ENCODE results near the gene DOCK2. TPM values are rescaled to one million over a fixed set of nuclear protein-coding genes. Genes with fewer than 3 reads are reported as not detected.
A peak's percentile ranks its signal among the peaks of the same experiment; 100 is the strongest.

DOCK2 gene
- total RNA-seq, 2 experiments from 2014 or later, result 161 to 205 TPM

GRCh38 chr5:170012622-170013021 is 375.5 kb downstream of the DOCK2 start:
- CTCF ChIA-PET (ENCODE audit: unreplicated experiment), result no interaction called here
- no peaks in the 10 kb centered on the region for H3K9me3 ChIP-seq (ENCODE audit: low read length)
- no peak overlapping the region for H2AFZ ChIP-seq (ENCODE audit: low read length)
- no peak overlapping the region for H3K27ac ChIP-seq (ENCODE audit: low read depth, low read length, poor library complexity, severe bottlenecking)
- no peak for TF ChIP-seq CTCF (conservative IDR thresholded peaks at IDR 0.05; ENCODE audit: low read length)
- TF ChIP-seq EZH2phosphoT487 (IDR thresholded peaks at IDR 0.05; ENCODE audit: borderline replicate concordance, low read depth, low read length), result no peak
- peaks cover 42% of the 10 kb centered on the region for H3K36me3 ChIP-seq (ENCODE audit: insufficient read depth, low read length)
- H3K4me2 ChIP-seq (ENCODE audit: low read length), result no peak overlapping the region
- intact Hi-C loops (cut with micrococcal nuclease; ENCODE audit: unreplicated experiment), result no loop called here
- BruUV-seq (replicated peaks), result TSS peak; percentile 6
- H3K4me1 ChIP-seq (ENCODE audit: insufficient read depth, low read length, poor library complexity, severe bottlenecking), result no peaks in the 10 kb centered on the region
- H4K20me1 ChIP-seq (ENCODE audit: insufficient read depth, low read length), result no peaks in the 10 kb centered on the region
- H3K79me2 ChIP-seq (ENCODE audit: insufficient read depth, low read depth, low read length), result no peaks in the 10 kb centered on the region
- H3K4me3 ChIP-seq (ENCODE audit: low read depth, low read length, poor library complexity, severe bottlenecking), result no peak overlapping the region
- DNase-seq (ENCODE audit: low spot score), result no peak
- no peaks in the 10 kb centered on the region for H3K9me2 ChIP-seq (ENCODE audit: insufficient read depth, low read length)
- POLR2A ChIA-PET, result interaction anchor here (1.0 kb wide), 1 partner anchor 10 kb away, joined by 3 read pairs; no protein-coding TSS in a partner anchor

GRCh38 chr5:170020423-170020822 is 383.3 kb downstream of the DOCK2 start:
- peaks cover 51% of the 10 kb centered on the region for H3K36me3 ChIP-seq (ENCODE audit: insufficient read depth, low read length)
- no peaks in the 10 kb centered on the region for H3K4me1 ChIP-seq (ENCODE audit: insufficient read depth, low read length, poor library complexity, severe bottlenecking)
- ChIA-PET POLR2A (no interaction called here), CTCF (ENCODE audit: unreplicated experiment) (no interaction called here)
- H3K9me3 ChIP-seq (ENCODE audit: low read length), result no peaks in the 10 kb centered on the region
- BruUV-seq (replicated peaks), result no TSS peak
- no peak for DNase-seq (ENCODE audit: low spot score)
- TF ChIP-seq CTCF (conservative IDR thresholded peaks at IDR 0.05; ENCODE audit: low read length) (no peak), EZH2phosphoT487 (IDR thresholded peaks at IDR 0.05; ENCODE audit: borderline replicate concordance, low read depth, low read length) (no peak)
- no peaks in the 10 kb centered on the region for H3K9me2 ChIP-seq (ENCODE audit: insufficient read depth, low read length)
- no peak overlapping the region for H2AFZ ChIP-seq (ENCODE audit: low read length)
- H3K4me3 ChIP-seq (ENCODE audit: low read depth, low read length, poor library complexity, severe bottlenecking), result no peak overlapping the region
- H4K20me1 ChIP-seq (ENCODE audit: insufficient read depth, low read length), result no peaks in the 10 kb centered on the region
- no peaks in the 10 kb centered on the region for H3K79me2 ChIP-seq (ENCODE audit: insufficient read depth, low read depth, low read length)
- no peak overlapping the region for H3K4me2 ChIP-seq (ENCODE audit: low read length)
- no peak overlapping the region for H3K27ac ChIP-seq (ENCODE audit: low read depth, low read length, poor library complexity, severe bottlenecking)
- intact Hi-C loops (cut with micrococcal nuclease; ENCODE audit: unreplicated experiment), result no loop called here

- no TSS peak for BruUV-seq (replicated peaks)
- intact Hi-C loops (cut with micrococcal nuclease; ENCODE audit: unreplicated experiment), result no loop called here
- Histone ChIP-seq H2AFZ (ENCODE audit: low read length) (no peak overlapping the region), H3K79me2 (ENCODE audit: insufficient read depth, low read depth, low read length) (no peaks in the 10 kb centered on the region), H3K27ac (ENCODE audit: low read depth, low read length, poor library complexity, severe bottlenecking) (no peak overlapping the region), H3K4me1 (ENCODE audit: insufficient read depth, low read length, poor library complexity, severe bottlenecking) (no peaks in the 10 kb centered on the region), H3K36me3 (ENCODE audit: insufficient read depth, low read length) (peaks cover 56% of the 10 kb centered on the region), H3K4me2 (ENCODE audit: low read length) (no peak overlapping the region), H3K9me2 (ENCODE audit: insufficient read depth, low read length) (no peaks in the 10 kb centered on the region), H4K20me1 (ENCODE audit: insufficient read depth, low read length) (no peaks in the 10 kb centered on the region), H3K4me3 (ENCODE audit: low read depth, low read length, poor library complexity, severe bottlenecking) (no peak overlapping the region), H3K9me3 (ENCODE audit: low read length) (no peaks in the 10 kb centered on the region)
- ChIA-PET CTCF (ENCODE audit: unreplicated experiment) (interaction anchor here (0.6 kb wide), 1 partner anchor 181 kb away, joined by 3 read pairs; no protein-coding TSS in a partner anchor), POLR2A (no interaction called here)
- no peak for DNase-seq (ENCODE audit: low spot score)
- TF ChIP-seq CTCF (conservative IDR thresholded peaks at IDR 0.05; ENCODE audit: low read length), result no peak
- no peak for TF ChIP-seq EZH2phosphoT487 (IDR thresholded peaks at IDR 0.05; ENCODE audit: borderline replicate concordance, low read depth, low read length)
Measured at GRCh38 chr5:170021506-170021905, 384.4 kb downstream of the DOCK2 start.

Data from OCI-LY7 (cell line).